Measurements from ENCODE around the gene CARMIL1.

Gene CARMIL1

DNA sequence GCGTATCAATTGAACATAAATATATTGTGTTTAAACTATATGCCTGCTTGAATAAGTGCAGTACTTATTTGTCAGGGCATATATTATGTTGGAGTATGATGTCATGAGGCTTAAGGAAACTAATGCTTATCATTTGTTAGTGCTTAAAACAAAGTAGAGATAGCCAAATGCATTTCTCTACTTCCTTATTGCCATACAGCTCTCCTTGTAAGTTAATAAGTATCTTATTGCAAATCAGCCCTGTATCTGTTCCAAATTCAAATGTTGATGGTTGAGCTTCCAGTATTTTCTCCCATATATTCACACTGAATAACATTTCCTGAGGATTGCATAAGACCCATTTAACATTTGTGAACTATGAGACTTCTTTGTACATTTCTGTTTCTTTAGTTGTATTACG lies 57.8 kb downstream of the CARMIL1 start:
- DNase-seq (ENCODE audit: low spot score), result peak; percentile 39

DNA sequence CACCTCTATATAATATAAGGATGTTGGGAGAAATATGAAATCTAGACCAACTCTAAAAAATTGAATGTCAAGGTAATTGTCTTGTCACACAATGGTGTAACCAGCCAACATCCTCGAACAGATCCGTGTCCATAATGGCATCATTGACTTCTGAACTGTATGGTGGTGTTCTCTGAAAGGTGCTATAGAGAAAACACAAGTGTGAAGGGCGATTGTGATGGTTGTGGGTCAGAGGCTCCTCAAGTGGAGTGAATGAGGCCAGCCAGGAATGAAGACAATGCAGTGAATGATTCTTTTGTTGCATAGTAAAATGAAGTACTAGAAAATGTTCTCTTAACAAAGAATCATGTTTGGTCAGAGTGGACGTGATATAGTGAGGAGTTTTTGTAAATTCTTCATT lies 58.3 kb downstream of the CARMIL1 start:
- no peak for DNase-seq (ENCODE audit: low spot score)

- no peak for DNase-seq (ENCODE audit: low spot score)
Observed at GRCh38 chr6:25340431-25341202, 61.4 kb downstream of the CARMIL1 start.

GRCh38 chr6:25341203-25341552 lies 62.0 kb downstream of the CARMIL1 start:
- no peak for DNase-seq (ENCODE audit: low spot score)

DNA sequence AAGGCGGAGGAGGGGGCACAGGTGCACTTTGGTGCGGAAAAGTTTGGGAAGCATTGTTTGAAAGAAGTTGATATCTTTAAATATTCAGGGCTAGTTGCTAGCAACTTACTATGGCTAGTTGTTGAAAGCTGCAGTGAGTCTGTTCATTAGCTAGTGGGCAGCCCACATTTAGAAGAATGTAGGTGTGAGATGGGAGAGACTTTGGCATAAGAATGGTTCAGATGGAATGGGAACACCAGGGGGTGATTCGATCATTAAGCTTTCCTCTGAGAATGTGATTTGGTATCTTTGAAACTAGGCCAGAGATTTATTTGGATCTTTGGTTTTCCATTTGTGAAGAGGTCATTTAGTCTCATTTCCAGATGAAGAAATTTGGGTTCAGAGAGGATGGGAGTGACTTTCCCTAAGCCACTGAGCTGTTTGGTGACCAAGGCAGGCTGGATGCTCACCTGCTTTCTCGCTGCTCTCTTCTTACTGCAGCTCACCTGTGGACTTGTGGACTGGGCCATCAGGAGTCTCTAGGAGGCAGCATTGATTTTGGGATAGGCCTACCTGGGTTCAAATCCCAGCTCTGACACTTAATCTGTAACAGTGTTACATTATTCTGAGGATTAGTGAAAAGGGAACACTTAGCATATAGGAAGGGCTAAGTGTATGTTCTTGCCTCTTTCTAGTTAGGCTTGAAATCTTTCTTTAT lies 62.9 kb downstream of the CARMIL1 start:
- no peak for DNase-seq (ENCODE audit: low spot score)

GRCh38 chr6:25342802-25343201 lies 63.6 kb downstream of the CARMIL1 start:
- DNase-seq (ENCODE audit: low spot score), result no peak

GRCh38 chr6:25343984-25344383 lies 64.8 kb downstream of the CARMIL1 start:
- no peak for DNase-seq (ENCODE audit: low spot score)

DNA sequence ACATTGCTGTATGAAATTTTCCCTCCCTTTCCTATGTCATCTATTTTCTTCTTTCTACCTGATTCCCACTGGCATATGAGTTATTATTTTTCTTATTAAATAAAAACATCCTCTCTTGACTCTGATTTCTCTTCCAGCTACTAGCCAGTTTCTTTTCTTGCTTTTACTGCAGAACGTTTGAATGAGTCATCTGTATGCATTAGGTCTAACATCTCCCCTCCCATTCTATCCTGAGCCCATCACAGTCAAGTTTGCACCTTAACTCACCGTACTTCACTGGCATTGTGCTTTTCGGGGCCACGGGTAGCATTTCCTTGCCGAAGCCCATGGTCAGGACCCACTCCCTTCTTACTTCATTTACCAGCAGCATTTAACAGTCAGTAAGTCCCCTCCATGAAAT lies 65.7 kb downstream of the CARMIL1 start:
- no peak for DNase-seq (ENCODE audit: low spot score)

DNA sequence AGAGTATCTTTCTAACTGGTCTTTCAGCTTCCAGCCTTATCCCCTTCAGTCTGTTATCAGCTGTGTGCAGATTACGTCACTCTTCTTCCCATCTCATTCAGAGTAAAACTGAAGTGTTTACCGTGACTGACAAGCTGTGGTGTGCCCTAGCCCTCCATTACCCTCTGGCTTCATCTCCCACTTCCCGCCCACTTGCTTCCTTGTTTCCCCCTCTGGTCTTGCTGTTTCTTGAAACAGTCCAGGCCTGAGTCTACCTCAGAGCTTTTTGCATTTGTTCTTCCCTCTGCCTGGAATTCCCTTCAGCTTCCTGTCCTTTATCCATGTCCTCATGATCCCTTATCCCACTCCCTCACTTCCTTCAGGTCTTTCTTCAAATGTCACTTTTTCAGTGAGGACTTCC lies 66.9 kb downstream of the CARMIL1 start:
- DNase-seq (ENCODE audit: low spot score), result no peak

GRCh38 chr6:25350573-25350972 lies 71.4 kb downstream of the CARMIL1 start:
- no peak for DNase-seq (ENCODE audit: low spot score)

- DNase-seq (ENCODE audit: low spot score), result no peak
Observed at GRCh38 chr6:25351485-25351884, 72.3 kb downstream of the CARMIL1 start.

DNA sequence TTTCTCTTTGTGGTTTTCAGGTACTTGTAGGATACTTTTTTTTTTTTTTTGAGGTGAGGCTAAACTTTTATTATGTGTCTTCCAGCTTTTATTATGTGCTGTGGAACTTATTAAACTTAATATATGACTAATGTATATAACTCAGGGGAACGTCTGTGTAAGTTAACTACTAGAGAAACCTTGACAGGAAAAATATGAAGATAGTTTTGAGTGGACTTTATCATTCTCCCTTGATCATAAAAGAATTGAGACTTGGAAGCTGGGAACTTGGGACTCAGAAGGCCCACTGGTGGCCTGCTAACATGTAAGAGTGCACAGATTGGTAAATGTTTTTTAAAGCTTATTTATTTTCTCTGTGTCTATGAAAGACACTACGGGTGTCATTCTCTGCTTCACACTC lies 73.1 kb downstream of the CARMIL1 start:
- no peak for DNase-seq (ENCODE audit: low spot score)

DNA sequence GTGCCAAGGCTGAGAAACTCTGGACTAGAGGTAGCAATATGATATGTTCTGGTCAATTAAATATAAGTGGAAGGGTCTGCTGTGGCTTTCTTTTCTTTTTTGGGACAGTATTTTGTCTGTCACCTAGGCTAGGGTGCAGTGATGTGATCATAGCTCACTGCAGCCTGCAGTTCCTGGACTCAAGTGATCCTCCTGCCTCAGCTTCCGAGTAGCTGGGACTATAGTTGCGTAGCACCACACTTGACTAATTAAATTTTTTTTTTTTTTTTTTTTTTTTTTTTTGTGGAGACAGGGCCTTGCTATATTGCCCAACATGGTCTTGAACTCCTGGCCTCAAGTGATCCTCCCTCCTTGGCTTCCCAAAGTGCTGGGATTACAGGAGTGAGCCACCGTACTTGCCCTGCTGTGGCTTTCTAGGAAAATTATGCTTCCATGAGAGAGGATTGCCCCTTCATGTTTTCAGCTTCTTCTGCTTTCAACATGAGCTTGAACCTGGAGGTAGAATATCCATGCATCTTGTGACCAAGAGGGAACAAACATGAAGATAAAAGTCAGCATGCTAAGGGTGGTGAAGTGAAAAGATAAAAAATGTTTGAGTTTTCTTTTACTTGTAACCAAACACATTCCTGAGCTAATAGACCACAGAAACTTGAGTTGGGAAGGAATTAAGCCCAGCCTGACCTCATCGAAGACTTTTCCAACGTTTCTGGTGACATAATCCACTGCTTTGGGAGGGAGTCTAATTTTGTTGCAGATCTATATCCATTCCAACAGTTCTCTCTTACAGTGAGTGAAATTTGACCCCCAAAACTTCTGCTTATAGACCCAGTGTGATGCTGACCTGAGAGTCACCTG lies 75.1 kb downstream of the CARMIL1 start:
- peak; percentile 50 for DNase-seq (ENCODE audit: low spot score)

DNA sequence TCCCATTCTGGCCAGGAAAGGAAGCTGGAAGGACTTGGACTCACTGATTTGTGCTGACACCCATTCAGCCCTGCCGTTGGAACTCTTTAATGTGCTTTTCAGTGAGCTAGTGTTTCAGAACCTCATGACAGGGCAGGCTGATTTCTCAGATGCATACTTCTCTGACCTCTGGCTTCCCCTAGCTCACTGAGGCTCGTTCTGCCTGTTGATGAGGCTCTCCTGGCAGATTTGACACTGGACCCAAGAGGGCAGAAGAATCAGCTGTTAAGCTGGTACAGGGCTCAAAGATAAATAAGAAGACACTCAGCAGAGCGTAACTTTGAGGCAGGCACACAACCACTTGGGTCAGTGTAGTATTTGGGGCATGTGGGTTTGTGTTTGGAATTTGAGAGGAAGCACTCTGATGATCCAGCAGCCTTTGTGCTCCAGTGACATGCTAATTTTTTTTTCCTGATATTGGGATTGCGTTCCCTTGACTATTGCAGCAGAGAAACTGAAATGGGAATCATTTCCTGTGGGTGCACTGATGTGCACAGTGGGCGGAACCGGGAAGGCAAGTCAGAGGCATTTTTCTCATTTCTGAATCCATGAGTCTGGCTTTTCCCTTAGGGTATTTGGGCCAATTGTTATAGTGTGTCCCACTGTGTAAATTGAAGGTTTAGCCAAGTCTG lies 80.2 kb downstream of the CARMIL1 start:
- DNase-seq (ENCODE audit: low spot score), result peak; percentile 87

DNA sequence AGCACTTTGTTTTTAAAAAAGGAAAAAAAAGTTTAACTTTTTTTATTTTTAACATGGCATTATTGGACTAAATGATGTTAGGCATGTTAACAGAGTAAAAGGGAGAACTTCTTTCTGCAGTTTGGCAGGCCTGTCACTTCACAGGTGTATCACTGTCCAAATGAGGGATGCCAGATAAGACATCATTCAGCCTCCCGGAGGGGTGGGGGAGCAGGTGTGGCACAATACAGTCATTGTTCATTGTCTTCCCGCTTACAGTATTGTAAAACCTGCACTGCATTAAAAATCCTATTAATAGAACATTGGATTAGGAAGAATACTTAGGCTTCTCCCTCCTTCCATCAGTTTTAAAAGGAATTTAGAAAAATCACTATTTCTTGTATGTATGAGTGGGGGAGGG lies 80.7 kb downstream of the CARMIL1 start:
- no peak for DNase-seq (ENCODE audit: low spot score)

- peak; percentile 13 for DNase-seq (ENCODE audit: low spot score)
Observed at GRCh38 chr6:25360621-25361020, 81.4 kb downstream of the CARMIL1 start.

DNA sequence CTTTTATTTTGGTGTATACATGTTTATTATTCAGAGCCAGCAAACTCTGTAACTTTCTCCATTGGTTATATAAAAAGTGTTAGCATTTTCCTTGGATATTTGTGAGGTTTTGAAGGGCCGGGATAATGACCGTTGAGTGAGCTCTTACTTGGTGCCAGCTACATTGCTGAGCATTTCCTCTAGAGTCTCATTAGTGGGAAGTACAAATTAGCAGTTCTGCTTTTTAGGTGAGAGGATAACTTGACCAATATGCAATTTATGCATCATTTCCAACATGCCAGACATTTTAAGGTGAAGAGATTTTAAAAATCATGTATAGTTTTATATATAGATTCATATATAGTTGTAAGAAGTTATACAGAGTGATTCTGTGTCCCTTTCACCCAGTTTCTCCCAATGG lies 84.3 kb downstream of the CARMIL1 start:
- no peak for DNase-seq (ENCODE audit: low spot score)

DNA sequence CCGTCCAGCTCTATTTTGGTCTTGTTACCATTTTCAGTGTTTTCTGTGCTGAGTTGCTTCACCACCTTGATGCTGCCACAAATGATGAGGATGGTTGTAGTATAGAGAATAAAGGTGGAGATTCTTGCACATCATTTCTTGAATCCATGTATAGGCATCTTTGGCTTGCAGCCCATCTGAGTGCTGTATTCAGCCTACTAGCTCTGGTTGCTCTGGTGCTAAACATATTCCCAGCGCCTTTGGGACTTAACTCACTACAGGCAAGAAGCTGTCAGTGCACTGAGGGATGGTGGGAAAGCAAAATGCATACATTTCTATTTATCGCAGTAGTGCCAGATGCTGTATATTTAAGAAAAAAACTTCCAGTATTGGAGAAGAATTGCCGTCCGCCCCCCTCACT lies 86.0 kb downstream of the CARMIL1 start:
- DNase-seq (ENCODE audit: low spot score), result no peak

DNA sequence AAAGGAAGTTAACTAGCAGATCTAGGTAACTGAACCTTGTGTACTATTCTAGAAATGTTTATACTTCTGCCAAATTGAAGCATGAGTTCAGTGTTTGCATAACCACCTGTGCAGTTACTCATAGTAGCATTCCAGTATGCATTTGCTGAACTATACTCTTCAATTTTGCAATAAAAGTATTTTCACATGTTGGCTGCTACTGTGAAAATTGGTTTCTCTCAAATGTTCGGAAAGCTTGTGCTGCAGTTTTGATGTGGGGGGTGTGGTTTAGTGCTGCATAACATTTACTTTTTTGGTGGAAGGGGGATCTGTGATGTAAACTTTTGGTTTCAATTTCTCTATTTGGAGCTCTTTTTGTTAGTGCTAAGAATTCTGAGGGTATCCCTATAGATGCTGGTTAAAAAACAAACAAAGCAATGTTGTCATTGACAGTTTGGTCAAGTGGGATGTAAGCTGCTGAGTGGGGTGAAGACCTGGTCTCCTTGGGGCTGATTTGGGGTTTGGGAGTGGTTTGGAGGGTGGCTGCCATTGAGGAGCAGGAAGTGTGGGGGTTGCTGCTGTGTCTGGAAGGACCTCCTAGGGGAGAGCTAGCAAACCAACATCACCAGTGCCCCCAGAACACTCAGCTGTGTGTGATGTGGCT lies 87.8 kb downstream of the CARMIL1 start:
- peak; percentile 49 for DNase-seq (ENCODE audit: low spot score)

DNA sequence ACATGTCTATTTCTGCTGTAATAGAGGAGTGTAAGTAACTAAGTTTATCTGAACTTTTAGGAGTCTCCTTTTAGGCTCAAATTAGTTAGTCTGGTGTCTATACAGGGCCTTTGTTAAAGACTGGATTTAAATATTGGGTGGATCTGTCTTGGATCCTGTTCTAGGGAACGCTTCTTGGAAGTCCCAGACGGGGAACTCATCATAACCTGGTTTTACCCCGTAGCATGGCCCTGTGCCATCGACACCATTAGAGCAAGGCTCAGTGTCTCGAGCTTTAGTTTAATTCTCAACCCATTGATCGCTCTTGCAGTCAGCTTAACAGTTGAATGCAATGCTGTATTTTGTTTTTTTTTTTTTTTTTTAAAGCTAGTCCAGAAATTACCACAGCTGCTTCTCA lies 89.9 kb downstream of the CARMIL1 start:
- DNase-seq (ENCODE audit: low spot score), result peak; percentile 5

- DNase-seq (ENCODE audit: low spot score), result peak; percentile 63
Observed at GRCh38 chr6:25369433-25370177, 90.4 kb downstream of the CARMIL1 start.

Data from kidney tubule cell (primary cell).